Kidney (tissue), 14 donors: ENCODE data around the gene USP30. TPM values are rescaled to one million over a fixed set of nuclear protein-coding genes. Genes with fewer than 3 reads are reported as not detected.
"Not testable (repeated sequence)": the region's sequence is repeated elsewhere in the genome, so short reads cannot be mapped to it uniquely, and the experiment has no call there.

ENCODE experiments used
- DNase-seq, 5 donors: peaks; one replicate each; pipeline ENCODE4 v3.0.0-alpha.2; 2013 to 2020
- FAIRE-seq: peaks from 2 replicates; lab custom pipeline; 2012; peaks lifted over from hg19 to GRCh38; lab: Jason Lieb, UNC
- H3K27ac ChIP-seq, 2 donors: one replicate each; pipeline ENCODE4 v1.7.0; 2013; ENCODE audit warnings: low read depth in 2 of 2, low read length in 2 of 2, inconsistent platforms in 1 of 2
- H3K27me3 ChIP-seq: one replicate; pipeline ENCODE4 v1.7.1; 2013; ENCODE audit warnings: low read length, inconsistent platforms; ENCODE audit not compliant: control insufficient read depth, insufficient read depth
- H3K36me3 ChIP-seq, 3 donors: one replicate each; pipeline versions ENCODE4 v1.7.0 to v1.7.1; 2013; ENCODE audit warnings: low read length in 3 of 3, control low read depth in 1 of 3, inconsistent platforms in 1 of 3; ENCODE audit not compliant: insufficient read depth in 3 of 3, control insufficient read depth in 2 of 3
- H3K4me1 ChIP-seq, 3 donors: one replicate each; pipeline versions ENCODE4 v1.7.0 to v1.7.1; 2013; ENCODE audit warnings: low read length in 3 of 3, inconsistent platforms in 1 of 3, low read depth in 1 of 3; ENCODE audit not compliant: control insufficient read depth in 2 of 3, insufficient read depth in 2 of 3
- H3K4me3 ChIP-seq, 3 donors: one replicate each; pipeline versions ENCODE4 v1.7.0 to v1.8.1; 2013; ENCODE audit warnings: low read length in 3 of 3, control low read depth in 1 of 3, inconsistent platforms in 1 of 3
- H3K9ac ChIP-seq, 3 donors: one replicate each; pipeline versions ENCODE4 v1.7.0 to v1.7.1; 2013; ENCODE audit warnings: low read length in 3 of 3, control low read depth in 1 of 3, inconsistent platforms in 1 of 3
- H3K9me3 ChIP-seq, 3 donors: one replicate each; pipeline versions ENCODE4 v1.7.0 to v1.7.1; 2013; ENCODE audit warnings: low read length in 3 of 3, control low read depth in 1 of 3, inconsistent platforms in 1 of 3; ENCODE audit not compliant: control insufficient read depth in 2 of 3, insufficient read depth in 1 of 3
- CTCF ChIP-seq: IDR thresholded peaks from 3 replicates; pipeline ENCODE4 v1.5.1; 2012; ENCODE audit warnings: mild to moderate bottlenecking, moderate library complexity, borderline replicate concordance; ENCODE audit not compliant: insufficient read depth; ENCODE audit errors: extremely low read depth
- intact Hi-C: fragments of 100-400 bp; cut with DNase I; formaldehyde crosslinking; loops from one replicate; pipeline ENCODE4 v1.11.1; 2022
- polyA plus RNA-seq: library from polyadenylated mRNA; stranded (reverse); fragments of 350-450 nt; fragmentation: Illumina TruSeq; extraction: RNeasy Lipid Tissue Mini Kit (QIAGEN cat#74804); gene quantifications from one replicate; pipeline ENCODE4 v1.2.3, GENCODE V29; 2014; ENCODE audit warnings: low read depth, low replicate concordance; ENCODE audit not compliant: insufficient read depth
- total RNA-seq: library from RNA; stranded (reverse); fragmentation: NEBNext Ultra II Directional; extraction: Animal tissue kit (Norgen Biotek cat#: 25700); gene quantifications from one replicate; pipeline ENCODE4 v1.2.1, GENCODE V29; 2021
- donor health status: control.
- donor health status: control.
- donor health status: control.
- donor health status: control.
- donor health status: control.
- donor health status: DM: yes; HTN: yes; CAD: no.
- donor health status: Normal renal cell carcinoma (clear cell type).

USP30 gene
- total and polyA plus RNA-seq, 2 donors from 2014 or later: 9.6 to 16.1 TPM

- no peak overlapping the region for H3K27ac ChIP-seq
- H3K4me1 ChIP-seq: no peaks in the 10 kb centered on the region
- H3K4me3 ChIP-seq: no peak overlapping the region
- no peak for FAIRE-seq
- no peak for TF ChIP-seq CTCF
- no peaks in the 10 kb centered on the region for H3K27me3 ChIP-seq
- intact Hi-C loops: no loop called here
- DNase-seq: no peak
- H3K9ac ChIP-seq: no peak overlapping the region
- no peaks in the 10 kb centered on the region for H3K36me3 ChIP-seq
- H3K9me3 ChIP-seq: no peaks in the 10 kb centered on the region
Observed at GRCh38 chr12:109036975-109037374, 15.4 kb upstream of the USP30 start.

GRCh38 chr12:109044241-109044640, 8.1 kb upstream of the USP30 start:
- no peak for TF ChIP-seq CTCF
- Histone ChIP-seq H3K9me3 (no peaks in the 10 kb centered on the region), H3K27me3 (no peaks in the 10 kb centered on the region), H3K4me1 (no peaks in the 10 kb centered on the region), H3K27ac (no peak overlapping the region), H3K4me3 (no peak overlapping the region), H3K9ac (no peak overlapping the region), H3K36me3 (no peaks in the 10 kb centered on the region)
- DNase-seq: no peak
- intact Hi-C loops: no loop called here
- FAIRE-seq: no peak

GRCh38 chr12:109047081-109047805, 5.1 kb upstream of the USP30 start:
- no peaks in the 10 kb centered on the region for H3K9me3 ChIP-seq
- H3K4me3 ChIP-seq: no peak overlapping the region
- FAIRE-seq: no peak
- no peaks in the 10 kb centered on the region for H3K27me3 ChIP-seq
- no peak for DNase-seq
- no peak for TF ChIP-seq CTCF
- no peak overlapping the region for H3K27ac ChIP-seq
- no peak overlapping the region for H3K9ac ChIP-seq
- intact Hi-C loops: no loop called here
- H3K4me1 ChIP-seq: peaks cover 0 to 3% (median 0%) of the 10 kb centered on the region in 3 donors
- H3K36me3 ChIP-seq: no peaks in the 10 kb centered on the region

GRCh38 chr12:109048706-109049105, 3.7 kb upstream of the USP30 start:
- H3K9ac ChIP-seq, H3K27me3 ChIP-seq, H3K27ac ChIP-seq, H3K9me3 ChIP-seq, FAIRE-seq, H3K36me3 ChIP-seq, DNase-seq, H3K4me3 ChIP-seq, intact Hi-C loops, H3K4me1 ChIP-seq: not testable (repeated sequence)

GRCh38 chr12:109049794-109050193, 2.6 kb upstream of the USP30 start:
- H3K36me3 ChIP-seq, intact Hi-C loops, H3K4me3 ChIP-seq, H3K9ac ChIP-seq, FAIRE-seq, H3K27me3 ChIP-seq, H3K9me3 ChIP-seq, DNase-seq, H3K27ac ChIP-seq, H3K4me1 ChIP-seq: not testable (repeated sequence)
